Measurements from ENCODE around the gene NR1I2.

Gene NR1I2

DNA sequence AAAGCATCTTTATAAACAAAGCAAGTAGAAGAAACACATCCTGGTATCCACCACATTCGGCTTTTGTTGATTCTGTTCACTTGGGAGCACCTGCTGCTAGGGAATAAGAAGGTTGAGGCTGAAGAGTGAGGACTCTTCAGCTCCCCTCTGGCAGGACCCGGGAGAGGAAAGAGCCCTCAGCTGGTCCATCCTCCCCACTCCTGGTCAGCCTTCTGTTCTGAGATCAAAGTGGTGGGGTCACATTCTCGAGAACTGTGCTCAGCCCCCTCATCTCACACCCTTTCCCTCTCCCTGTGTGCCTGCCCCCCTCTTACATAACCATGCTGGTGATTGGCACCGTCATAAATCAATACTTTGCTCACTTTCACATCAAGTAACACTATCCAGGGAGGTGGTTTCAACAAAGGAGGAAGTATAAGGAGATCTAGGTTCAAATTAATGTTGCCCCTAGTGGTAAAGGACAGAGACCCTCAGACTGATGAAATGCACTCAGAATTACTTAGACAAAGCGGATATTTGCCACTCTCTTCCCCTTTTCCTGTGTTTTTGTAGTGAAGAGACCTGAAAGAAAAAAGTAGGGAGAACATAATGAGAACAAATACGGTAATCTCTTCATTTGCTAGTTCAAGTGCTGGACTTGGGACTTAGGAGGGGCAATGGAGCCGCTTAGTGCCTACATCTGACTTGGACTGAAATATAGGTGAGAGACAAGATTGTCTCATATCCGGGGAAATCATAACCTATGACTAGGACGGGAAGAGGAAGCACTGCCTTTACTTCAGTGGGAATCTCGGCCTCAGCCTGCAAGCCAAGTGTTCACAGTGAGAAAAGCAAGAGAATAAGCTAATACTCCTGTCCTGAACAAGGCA, at the start of gene NR1I2:
NR1I2 (plus strand) TSS at position 772 of the 869 bp plus-strand sequence.
- no peak within 1 kb of the TSS for H3K27ac ChIP-seq
- TF ChIP-seq EZH2 (IDR thresholded peaks at IDR 0.05) (no peak), POLR2AphosphoS5 (IDR thresholded peaks at IDR 0.05; ENCODE audit: borderline replicate concordance, low read depth, low read length) (no peak), FOXP2 (optimal IDR thresholded peaks at IDR 0.05; ENCODE audit: control extremely low read depth, extremely low read length, insufficient read depth) (no peak)
- no peak within 1 kb of the TSS for H3K4me3 ChIP-seq
- DNase-seq (ENCODE audit: low read depth, low spot score): no peak
- H3K36me3 ChIP-seq (ENCODE audit: insufficient read depth, low read length): no peaks in the 10 kb centered on the region
- no peak within 1 kb of the TSS for H3K9ac ChIP-seq (ENCODE audit: insufficient read length)
- H3K9me3 ChIP-seq (ENCODE audit: low read depth, low read length): no peaks in the 10 kb centered on the region

DNA sequence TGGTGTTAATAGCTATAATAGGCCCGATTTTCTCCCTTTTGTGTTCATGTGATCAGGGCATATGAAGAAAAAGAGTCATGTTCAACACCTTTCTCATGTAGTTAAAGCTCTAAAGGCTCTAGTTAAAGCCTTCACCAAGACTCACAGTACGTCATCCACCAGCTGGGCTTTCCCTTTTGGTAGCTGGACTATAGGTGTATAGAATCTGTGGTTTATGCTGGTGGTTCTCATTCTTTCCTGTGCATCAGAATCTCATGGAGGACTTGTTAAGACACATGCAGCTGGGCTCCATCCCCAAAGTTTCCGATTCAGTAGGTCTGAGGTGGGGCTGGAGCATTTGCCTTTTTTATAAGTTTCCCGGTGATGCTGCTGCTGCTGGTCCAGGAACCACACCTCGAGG, 48.1 kb upstream of the NR1I2 start:
- no peak for DNase-seq (ENCODE audit: low read depth, low spot score)
- no peak overlapping the region for H3K27ac ChIP-seq
- H3K36me3 ChIP-seq (ENCODE audit: insufficient read depth, low read length): no peaks in the 10 kb centered on the region
- H3K4me3 ChIP-seq: no peak overlapping the region
- no peak overlapping the region for H3K9ac ChIP-seq (ENCODE audit: insufficient read length)
- no peak for TF ChIP-seq POLR2AphosphoS5 (IDR thresholded peaks at IDR 0.05; ENCODE audit: borderline replicate concordance, low read depth, low read length)
- TF ChIP-seq EZH2 (IDR thresholded peaks at IDR 0.05): no peak
- TF ChIP-seq FOXP2 (optimal IDR thresholded peaks at IDR 0.05; ENCODE audit: control extremely low read depth, extremely low read length, insufficient read depth): no peak
- H3K9me3 ChIP-seq (ENCODE audit: low read depth, low read length): no peaks in the 10 kb centered on the region

DNA sequence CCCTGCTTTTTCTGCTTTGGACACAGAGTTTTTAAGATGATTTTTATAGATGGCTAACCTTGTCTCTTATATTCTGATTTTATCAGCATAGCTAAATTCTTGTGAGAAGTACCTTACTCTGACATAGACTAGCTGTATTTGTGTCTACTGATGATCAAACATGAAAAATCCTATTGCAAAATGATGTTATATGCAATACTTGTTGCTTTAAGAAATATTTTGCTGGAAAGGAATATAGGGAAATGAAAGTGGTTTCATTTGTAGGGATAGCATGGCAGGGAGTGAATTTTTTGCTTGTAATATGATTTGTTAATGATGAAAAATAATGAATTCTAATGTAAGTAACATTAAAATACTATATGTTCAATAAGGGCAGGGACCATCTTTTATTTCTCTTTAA, 43.2 kb upstream of the NR1I2 start:
- no peak for DNase-seq (ENCODE audit: low read depth, low spot score)
- H3K36me3 ChIP-seq (ENCODE audit: insufficient read depth, low read length): no peaks in the 10 kb centered on the region
- H3K4me3 ChIP-seq: no peak overlapping the region
- TF ChIP-seq FOXP2 (optimal IDR thresholded peaks at IDR 0.05; ENCODE audit: control extremely low read depth, extremely low read length, insufficient read depth) (no peak), POLR2AphosphoS5 (IDR thresholded peaks at IDR 0.05; ENCODE audit: borderline replicate concordance, low read depth, low read length) (no peak), EZH2 (IDR thresholded peaks at IDR 0.05) (no peak)
- no peak overlapping the region for H3K9ac ChIP-seq (ENCODE audit: insufficient read length)
- no peak overlapping the region for H3K27ac ChIP-seq
- H3K9me3 ChIP-seq (ENCODE audit: low read depth, low read length): no peaks in the 10 kb centered on the region

DNA sequence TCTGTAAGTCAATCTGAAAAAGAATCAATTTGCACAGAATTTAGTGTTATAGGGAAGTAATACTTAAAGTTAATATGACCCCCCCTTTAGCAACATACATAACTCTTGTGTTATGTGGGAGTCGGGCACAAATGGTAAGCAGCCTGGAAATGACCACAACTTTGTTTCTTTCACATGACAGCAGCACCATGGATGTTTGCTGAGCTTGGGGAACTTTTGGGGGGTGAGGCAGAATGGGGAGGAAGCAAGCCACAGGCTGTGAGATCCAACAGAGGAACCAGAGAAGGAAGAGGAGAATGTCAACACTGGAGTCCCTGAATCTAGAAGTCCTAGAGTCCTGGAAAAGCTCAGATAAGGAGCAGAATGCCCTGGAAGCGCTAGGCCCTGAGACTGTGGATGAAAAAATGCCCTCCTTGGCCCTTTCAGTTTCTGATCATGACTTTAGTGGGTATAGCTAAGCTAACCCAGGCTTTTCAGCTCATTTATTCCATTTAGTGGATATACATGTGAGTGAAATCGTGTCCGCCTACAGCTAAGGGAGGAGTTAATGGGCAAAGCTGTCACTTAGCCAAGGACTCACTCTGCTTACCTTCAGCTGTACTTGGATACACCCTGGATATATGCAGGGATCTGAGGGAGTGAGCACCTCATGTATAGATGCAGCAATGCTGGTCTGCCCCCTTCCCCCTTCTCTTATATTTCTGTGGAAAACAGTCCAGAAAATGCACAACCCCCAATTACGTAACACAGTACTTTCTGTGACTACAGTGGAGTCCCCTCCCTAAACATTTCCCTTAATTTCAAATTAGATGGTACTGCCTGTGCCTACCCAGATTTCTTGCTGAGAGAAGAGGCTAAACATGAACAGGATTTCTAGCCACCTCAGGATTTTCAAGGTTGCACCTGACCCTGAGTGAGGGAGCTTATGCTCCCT, 40.0 kb upstream of the NR1I2 start:
- no peak for TF ChIP-seq EZH2 (IDR thresholded peaks at IDR 0.05)
- no peak for TF ChIP-seq POLR2AphosphoS5 (IDR thresholded peaks at IDR 0.05; ENCODE audit: borderline replicate concordance, low read depth, low read length)
- no peak for TF ChIP-seq FOXP2 (optimal IDR thresholded peaks at IDR 0.05; ENCODE audit: control extremely low read depth, extremely low read length, insufficient read depth)
- Histone ChIP-seq H3K9me3 (ENCODE audit: low read depth, low read length) (no peaks in the 10 kb centered on the region), H3K27ac (no peak overlapping the region), H3K36me3 (ENCODE audit: insufficient read depth, low read length) (no peaks in the 10 kb centered on the region), H3K9ac (ENCODE audit: insufficient read length) (no peak overlapping the region), H3K4me3 (no peak overlapping the region)
- DNase-seq (ENCODE audit: low read depth, low spot score): no peak

DNA sequence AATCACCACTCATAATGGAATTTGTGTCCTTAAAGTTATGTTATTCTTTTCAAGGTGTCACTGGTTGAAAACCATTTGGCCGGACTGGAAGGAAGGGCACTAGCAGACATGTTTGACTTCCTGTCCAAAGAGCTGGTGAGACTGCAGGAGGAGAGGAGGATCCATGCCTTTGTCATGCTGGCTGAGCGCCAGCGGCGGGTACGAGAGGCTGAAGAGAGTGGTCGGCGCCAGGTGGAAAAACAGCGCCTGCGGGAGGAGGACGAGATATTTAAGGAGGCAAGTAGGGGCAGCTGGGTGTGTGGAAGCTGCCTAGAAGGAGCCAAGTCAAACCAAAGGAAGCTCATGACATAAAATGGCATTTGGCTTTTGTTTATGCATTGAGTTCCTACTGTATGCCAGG, 38.0 kb upstream of the NR1I2 start:
- Histone ChIP-seq H3K36me3 (ENCODE audit: insufficient read depth, low read length) (no peaks in the 10 kb centered on the region), H3K9me3 (ENCODE audit: low read depth, low read length) (no peaks in the 10 kb centered on the region), H3K9ac (ENCODE audit: insufficient read length) (no peak overlapping the region), H3K27ac (no peak overlapping the region), H3K4me3 (no peak overlapping the region)
- DNase-seq (ENCODE audit: low read depth, low spot score): no peak
- TF ChIP-seq POLR2AphosphoS5 (IDR thresholded peaks at IDR 0.05; ENCODE audit: borderline replicate concordance, low read depth, low read length) (no peak), FOXP2 (optimal IDR thresholded peaks at IDR 0.05; ENCODE audit: control extremely low read depth, extremely low read length, insufficient read depth) (no peak), EZH2 (IDR thresholded peaks at IDR 0.05) (no peak)

DNA sequence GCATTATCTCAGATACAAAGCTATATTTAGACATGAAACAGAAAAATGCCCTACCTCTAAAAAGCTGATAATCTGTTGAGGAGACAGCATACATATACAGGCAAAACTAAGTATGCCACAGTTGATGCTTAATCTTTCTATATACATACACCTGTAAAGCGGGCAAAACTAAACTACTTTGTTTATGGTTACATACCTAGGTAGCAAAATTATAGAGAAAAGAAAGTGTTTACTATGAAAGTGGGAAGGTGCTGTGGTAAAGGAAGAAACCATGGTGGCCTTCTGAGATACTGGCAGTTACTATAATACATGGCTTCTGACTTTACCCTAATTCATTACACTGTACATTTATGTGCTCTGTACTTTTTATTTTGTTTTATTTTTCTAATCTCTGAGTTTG, 36.0 kb upstream of the NR1I2 start:
- no peak overlapping the region for H3K27ac ChIP-seq
- TF ChIP-seq POLR2AphosphoS5 (IDR thresholded peaks at IDR 0.05; ENCODE audit: borderline replicate concordance, low read depth, low read length) (no peak), EZH2 (IDR thresholded peaks at IDR 0.05) (no peak), FOXP2 (optimal IDR thresholded peaks at IDR 0.05; ENCODE audit: control extremely low read depth, extremely low read length, insufficient read depth) (no peak)
- no peak overlapping the region for H3K4me3 ChIP-seq

DNA sequence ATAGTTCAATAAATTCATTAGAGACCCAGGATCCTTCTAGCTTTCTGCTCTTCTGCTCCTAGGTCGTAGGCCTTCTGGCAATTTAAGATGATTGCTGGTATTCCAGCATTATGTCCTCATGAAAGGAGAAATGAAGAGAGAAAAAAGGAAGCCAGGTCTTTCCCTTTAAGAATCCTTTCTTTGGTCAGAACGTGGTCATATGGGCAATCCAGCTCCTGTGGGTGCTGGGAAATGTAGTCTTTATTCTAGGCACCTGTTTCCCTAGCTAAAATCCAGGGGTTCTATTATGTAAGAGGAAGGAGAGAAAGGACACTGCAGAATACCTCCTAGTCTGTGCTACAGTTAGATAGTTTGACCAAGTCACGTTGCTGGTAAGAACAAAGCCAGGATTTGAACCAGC, 35.5 kb upstream of the NR1I2 start:
- no peaks in the 10 kb centered on the region for H3K36me3 ChIP-seq (ENCODE audit: insufficient read depth, low read length)
- no peak overlapping the region for H3K9ac ChIP-seq (ENCODE audit: insufficient read length)
- H3K9me3 ChIP-seq (ENCODE audit: low read depth, low read length): no peaks in the 10 kb centered on the region
- H3K27ac ChIP-seq: no peak overlapping the region
- H3K4me3 ChIP-seq: no peak overlapping the region
- no peak for TF ChIP-seq EZH2 (IDR thresholded peaks at IDR 0.05)
- no peak for TF ChIP-seq POLR2AphosphoS5 (IDR thresholded peaks at IDR 0.05; ENCODE audit: borderline replicate concordance, low read depth, low read length)
- TF ChIP-seq FOXP2 (optimal IDR thresholded peaks at IDR 0.05; ENCODE audit: control extremely low read depth, extremely low read length, insufficient read depth): no peak
- no peak for DNase-seq (ENCODE audit: low read depth, low spot score)

More for the DNA sequence above, 36.0 kb upstream of the NR1I2 start:
- H3K36me3 ChIP-seq (ENCODE audit: insufficient read depth, low read length): no peaks in the 10 kb centered on the region
- H3K9ac ChIP-seq (ENCODE audit: insufficient read length): no peak overlapping the region
- H3K9me3 ChIP-seq (ENCODE audit: low read depth, low read length): no peaks in the 10 kb centered on the region
- DNase-seq (ENCODE audit: low read depth, low spot score): no peak

DNA sequence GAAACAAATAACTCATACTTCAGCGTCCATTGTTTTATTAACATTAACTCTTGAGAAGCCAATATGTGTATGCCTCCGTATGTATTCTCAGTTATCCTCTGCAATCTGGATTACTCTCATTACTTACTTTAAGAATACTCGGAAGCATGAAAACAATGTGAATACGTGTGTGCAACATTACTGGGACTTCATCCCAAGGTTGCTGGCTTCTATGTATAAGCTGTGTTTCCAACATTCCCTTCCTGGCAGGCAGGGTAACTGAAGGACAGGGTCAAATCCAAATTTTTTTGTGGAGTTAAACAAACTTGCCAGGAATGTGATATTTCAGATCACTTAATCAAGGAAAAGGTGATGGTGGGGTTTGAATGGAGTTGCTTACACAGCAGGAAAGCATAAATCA, 34.5 kb upstream of the NR1I2 start:
- no peak overlapping the region for H3K9ac ChIP-seq (ENCODE audit: insufficient read length)
- H3K4me3 ChIP-seq: no peak overlapping the region
- no peaks in the 10 kb centered on the region for H3K36me3 ChIP-seq (ENCODE audit: insufficient read depth, low read length)
- no peak overlapping the region for H3K27ac ChIP-seq
- DNase-seq (ENCODE audit: low read depth, low spot score): no peak
- TF ChIP-seq POLR2AphosphoS5 (IDR thresholded peaks at IDR 0.05; ENCODE audit: borderline replicate concordance, low read depth, low read length): no peak
- TF ChIP-seq EZH2 (IDR thresholded peaks at IDR 0.05): no peak
- no peak for TF ChIP-seq FOXP2 (optimal IDR thresholded peaks at IDR 0.05; ENCODE audit: control extremely low read depth, extremely low read length, insufficient read depth)
- no peaks in the 10 kb centered on the region for H3K9me3 ChIP-seq (ENCODE audit: low read depth, low read length)
